ENCODE results near the gene UNK.

DNA sequence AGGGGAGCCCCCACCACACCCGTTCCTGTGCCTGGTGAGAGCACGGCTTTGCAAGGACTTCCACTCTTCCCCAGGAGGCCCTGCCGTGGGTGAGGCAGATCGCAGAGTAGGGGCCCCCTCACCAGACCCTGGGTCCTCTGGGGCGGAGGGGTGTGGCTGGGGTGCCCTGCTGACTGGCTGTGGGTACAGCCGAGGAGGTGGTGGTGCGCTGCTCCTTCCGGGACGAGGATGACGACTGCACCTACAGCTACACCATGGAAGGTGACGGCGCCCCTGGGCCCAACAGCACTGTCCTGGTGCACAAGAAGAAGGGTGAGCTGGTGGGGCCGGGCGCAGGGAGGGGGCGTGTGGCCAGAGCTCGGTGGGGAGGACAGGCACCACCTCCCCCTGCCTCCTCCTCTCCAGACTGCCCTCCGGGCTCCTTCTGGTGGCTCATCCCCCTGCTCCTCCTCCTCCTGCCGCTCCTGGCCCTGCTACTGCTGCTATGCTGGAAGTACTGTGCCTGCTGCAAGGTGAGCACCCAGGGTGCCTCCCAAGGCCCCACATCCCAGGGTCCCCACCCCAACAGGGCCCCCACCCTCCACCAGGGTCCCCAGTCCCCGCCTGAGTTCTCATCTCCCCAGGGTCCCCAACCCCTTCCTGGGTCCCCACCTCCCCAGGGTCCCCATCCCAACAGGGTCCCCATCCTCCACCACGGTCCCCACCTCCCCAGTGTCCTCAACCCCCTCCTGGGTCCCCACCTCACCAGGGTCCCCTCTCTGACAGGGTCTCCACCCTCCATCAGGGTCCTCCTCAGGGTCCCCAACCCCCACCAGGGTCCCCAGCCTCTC lies 47.3 kb upstream of the UNK start:
- no peak for TF ChIP-seq CTCF (IDR thresholded peaks at IDR 0.05)
- no peak for TF ChIP-seq POLR2A (IDR thresholded peaks at IDR 0.05)

All from heart left ventricle (tissue), 13 donors.